GM12878 (cell line): Measurements from ENCODE around the gene NFKBIA. TPM values are rescaled to one million over a fixed set of nuclear protein-coding genes. Genes with fewer than 3 reads are reported as not detected.

Experiments used
- BMI1 ChIP-seq: fragments of 450-650 bp; IDR thresholded peaks from 2 replicates; pipeline ENCODE4 v1.6.1; 2016; ENCODE audit warnings: mild to moderate bottlenecking, moderate library complexity, borderline replicate concordance
- CHD1 ChIP-seq: IDR thresholded peaks from 2 replicates; pipeline ENCODE4 v1.6.1; 2012; ENCODE audit warnings: low read depth, low read length, improper control_type of control experiment
- CHD2 ChIP-seq: IDR thresholded peaks from 2 replicates; pipeline ENCODE4 v1.6.1; 2011; ENCODE audit warnings: low read depth, low read length, improper control_type of control experiment, borderline replicate concordance
- EED ChIP-seq: sonication (generic); IDR thresholded peaks from 2 replicates; pipeline ENCODE4 v1.6.1; 2016; ENCODE audit warnings: antibody characterized with exemption, low read depth
- FOXK2 ChIP-seq: fragments of 450-650 bp; IDR thresholded peaks from 2 replicates; pipeline ENCODE4 v1.6.1; 2017; ENCODE audit warnings: mild to moderate bottlenecking, moderate library complexity
- IRF3 ChIP-seq: fragments of 450-650 bp; IDR thresholded peaks from 2 replicates; pipeline ENCODE4 v1.6.1; 2014; ENCODE audit warnings: mild to moderate bottlenecking
- MXI1 ChIP-seq: fragments of 150-350 bp; IDR thresholded peaks from 2 replicates; pipeline ENCODE4 v1.6.1; 2011; ENCODE audit warnings: low read depth, mild to moderate bottlenecking, inconsistent platforms, low read length, improper control_type of control experiment
- MYC ChIP-seq: IDR thresholded peaks from 2 replicates; pipeline ENCODE4 v1.6.1; 2011; ENCODE audit warnings: mild to moderate bottlenecking, low read length, moderate library complexity, inconsistent platforms; ENCODE audit not compliant: insufficient read depth, insufficient replicate concordance, insufficient read length, severe bottlenecking
- NKRF ChIP-seq: fragments of 450-650 bp; conservative IDR thresholded peaks from 2 replicates; pipeline ENCODE4 v1.6.1; 2017; ENCODE audit warnings: mild to moderate bottlenecking, moderate library complexity
- PBX3 ChIP-seq: IDR thresholded peaks from 2 replicates; pipeline ENCODE4 v1.6.1; 2011; ENCODE audit warnings: mild to moderate bottlenecking, low read depth, low read length, moderate library complexity; ENCODE audit not compliant: insufficient replicate concordance
- POLR2AphosphoS5 ChIP-seq: IDR thresholded peaks from 2 replicates; pipeline ENCODE4 v1.6.1; 2011; ENCODE audit warnings: mild to moderate bottlenecking, low read length, inconsistent platforms
- RFX5 ChIP-seq: IDR thresholded peaks from 2 replicates; pipeline ENCODE4 v1.6.1; 2011; ENCODE audit warnings: low read depth, low read length, improper control_type of control experiment
- SIX5 ChIP-seq: IDR thresholded peaks from 2 replicates; pipeline ENCODE4 v1.6.1; 2011; ENCODE audit warnings: mild to moderate bottlenecking, low read depth, low read length, moderate library complexity; ENCODE audit not compliant: severe bottlenecking
- SKIL ChIP-seq: fragments of 450-650 bp; IDR thresholded peaks from 2 replicates; pipeline ENCODE4 v1.6.1; 2017; ENCODE audit warnings: mild to moderate bottlenecking, low read depth, inconsistent platforms; ENCODE audit not compliant: poor library complexity, severe bottlenecking
- WRNIP1 ChIP-seq: IDR thresholded peaks from 2 replicates; pipeline ENCODE4 v1.6.1; 2011; ENCODE audit warnings: low read depth, low read length, improper control_type of control experiment, borderline replicate concordance
- ZNF687 ChIP-seq: fragments of 450-650 bp; IDR thresholded peaks from 2 replicates; pipeline ENCODE4 v1.6.1; 2017; ENCODE audit warnings: mild to moderate bottlenecking, moderate library complexity
- ZZZ3 ChIP-seq: IDR thresholded peaks from 2 replicates; pipeline ENCODE4 v1.6.1; 2011; ENCODE audit warnings: low read depth; ENCODE audit not compliant: control insufficient read depth, insufficient read length
- polyA plus RNA-seq, 11 experiments: library from polyadenylated mRNA; depleted of rRNA in 4 of 11; unstranded in 6 of 11; stranded (reverse) in 5 of 11; fragments of >200 nt; fragmentation: Nextera tagmentation in 4 of 11; fragmentation: Illumina TruSeq in 1 of 11; extraction: Ambion mirVana in 4 of 11; extraction: Trizol in 1 of 11; gene quantifications; 1 replicate in 1 of 11; 2 replicates in 10 of 11; pipeline versions ENCODE4 v1.2.1 to v1.2.3, GENCODE V29; 2011 to 2016; ENCODE audit warnings: inconsistent platforms in 2 of 11, missing spikeins in 2 of 11, low read depth in 1 of 11
- total RNA-seq, 4 experiments: library from RNA; depleted of rRNA in 3 of 4; stranded (reverse); fragments of >200 nt in 3 of 4; fragmentation: Illumina TruSeq in 1 of 4; extraction: Trizol in 1 of 4; gene quantifications; 2 replicates each; pipeline versions ENCODE4 v1.2.1 to v1.2.3, GENCODE V29; 2013 to 2021

NFKBIA gene
- total and polyA plus RNA-seq, 10 of the 15 experiments (the other 5 are each of a cell fraction or from before 2014, with no cell fraction given): 123 to 419 (median 267) TPM

GRCh38 chr14:35352274-35353233 is 52.0 kb downstream of the NFKBIA start (continued):
- TF ChIP-seq SIX5 (no peak), CHD1 (no peak), SKIL (no peak), POLR2AphosphoS5 (no peak), PBX3 (peak; percentile 57), NKRF (no peak), RFX5 (no peak), IRF3 (no peak), CHD2 (no peak), BMI1 (no peak), EED (no peak), FOXK2 (peak; percentile 20; the same call in 1 of the 2 replicates), ZZZ3 (no peak), MYC (no peak), WRNIP1 (no peak), MXI1 (no peak), ZNF687 (no peak)
